Measurements from ENCODE around the gene CPT1B. TPM values are rescaled to one million over a fixed set of nuclear protein-coding genes. Genes with fewer than 3 reads are reported as not detected.
A peak's percentile ranks its signal among the peaks of the same experiment; 100 is the strongest.

Gene CPT1B
- polyA plus RNA-seq, result 72.4 and 75.1 TPM in 2 replicates
- 14.6 and 17.9 TPM in 2 replicates for polyA minus RNA-seq

DNA sequence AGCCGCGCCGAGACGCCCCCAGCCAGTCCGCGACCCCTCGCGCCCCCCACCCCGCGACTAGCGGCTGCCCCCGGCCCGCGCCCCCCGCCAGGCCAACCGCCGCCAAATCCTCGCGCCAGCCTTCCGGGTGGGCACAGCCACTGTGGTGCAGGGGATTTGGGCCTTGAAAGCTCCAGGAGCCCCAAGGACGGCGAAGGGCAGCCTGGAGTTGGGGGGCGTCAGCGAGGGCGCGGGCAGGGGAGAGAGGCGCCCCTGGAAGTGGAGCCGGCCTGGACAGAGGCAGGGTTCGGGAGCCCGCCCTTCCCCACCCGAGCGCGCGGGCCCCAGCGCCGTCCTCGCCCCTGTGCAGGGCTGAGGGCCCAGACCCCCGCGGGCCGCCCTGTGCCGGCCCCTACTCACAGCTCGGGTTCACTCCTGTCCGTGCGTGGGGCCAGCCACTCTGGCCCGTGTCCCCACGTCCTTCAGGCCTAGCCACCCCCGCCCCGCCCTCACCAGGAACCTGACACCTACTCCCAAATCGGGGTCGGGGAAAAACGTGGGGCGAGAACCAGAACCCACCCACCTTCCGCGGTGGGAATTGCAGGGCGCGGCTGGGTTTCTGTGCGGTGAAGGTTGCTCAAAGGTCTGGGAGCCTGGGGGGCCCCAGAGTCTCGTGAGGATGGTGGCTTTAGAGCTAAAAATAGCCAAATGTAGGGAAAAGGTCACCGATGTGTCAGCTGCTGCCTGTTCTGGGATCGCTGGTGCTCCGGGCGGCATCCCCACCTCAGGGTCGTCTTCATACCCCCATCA lies at the start of gene CPT1B:
TSS of gene CPT1B (minus strand) at position 441 of the 789 bp plus-strand sequence. CDS start 512 bp downstream, outside the sequence.
- Histone ChIP-seq H3K4me2 (ENCODE audit: low read length) (no peak within 1 kb of the TSS), H3K79me2 (replicated peaks; ENCODE audit: insufficient read depth, low read length) (peaks cover 9% of the 10 kb centered on the region), H3K9ac (ENCODE audit: low read length) (no peak within 1 kb of the TSS), H3K9me3 (ENCODE audit: low read length) (no peaks in the 10 kb centered on the region), H3K9me2 (ENCODE audit: insufficient read depth, low read length) (no peaks in the 10 kb centered on the region), H4K20me1 (ENCODE audit: insufficient read depth) (no peaks in the 10 kb centered on the region), H3K27ac (ENCODE audit: low read length) (no peak within 1 kb of the TSS), H2AFZ (ENCODE audit: low read depth, low read length) (no peak within 1 kb of the TSS), H3K36me3 (ENCODE audit: insufficient read depth, low read length) (no peaks in the 10 kb centered on the region), H3K27me3 (ENCODE audit: insufficient read depth, low read depth, low read length) (no peaks in the 10 kb centered on the region), H3F3A (ENCODE audit: insufficient read depth, low read length, poor library complexity, severe bottlenecking) (no peaks in the 10 kb centered on the region), H3K4me3 (ENCODE audit: low read length) (no peak within 1 kb of the TSS)
- TF ChIP-seq, protein P1, sequence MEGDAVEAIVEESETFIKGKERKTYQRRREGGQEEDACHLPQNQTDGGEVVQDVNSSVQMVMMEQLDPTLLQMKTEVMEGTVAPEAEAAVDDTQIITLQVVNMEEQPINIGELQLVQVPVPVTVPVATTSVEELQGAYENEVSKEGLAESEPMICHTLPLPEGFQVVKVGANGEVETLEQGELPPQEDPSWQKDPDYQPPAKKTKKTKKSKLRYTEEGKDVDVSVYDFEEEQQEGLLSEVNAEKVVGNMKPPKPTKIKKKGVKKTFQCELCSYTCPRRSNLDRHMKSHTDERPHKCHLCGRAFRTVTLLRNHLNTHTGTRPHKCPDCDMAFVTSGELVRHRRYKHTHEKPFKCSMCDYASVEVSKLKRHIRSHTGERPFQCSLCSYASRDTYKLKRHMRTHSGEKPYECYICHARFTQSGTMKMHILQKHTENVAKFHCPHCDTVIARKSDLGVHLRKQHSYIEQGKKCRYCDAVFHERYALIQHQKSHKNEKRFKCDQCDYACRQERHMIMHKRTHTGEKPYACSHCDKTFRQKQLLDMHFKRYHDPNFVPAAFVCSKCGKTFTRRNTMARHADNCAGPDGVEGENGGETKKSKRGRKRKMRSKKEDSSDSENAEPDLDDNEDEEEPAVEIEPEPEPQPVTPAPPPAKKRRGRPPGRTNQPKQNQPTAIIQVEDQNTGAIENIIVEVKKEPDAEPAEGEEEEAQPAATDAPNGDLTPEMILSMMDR (IDR thresholded peaks at IDR 0.05; ENCODE audit: poor library complexity, severe bottlenecking), result no peak
- TF ChIP-seq RAD21 (conservative IDR thresholded peaks at IDR 0.05) (no peak), REST (IDR thresholded peaks at IDR 0.05; ENCODE audit: borderline replicate concordance) (no peak), EP300 (conservative IDR thresholded peaks at IDR 0.05; ENCODE audit: poor library complexity, severe bottlenecking) (no peak), EZH2 (IDR thresholded peaks at IDR 0.05; ENCODE audit: borderline replicate concordance, insufficient read depth, low read length, poor library complexity, severe bottlenecking) (no peak), TAF1 (IDR thresholded peaks at IDR 0.05; ENCODE audit: low read depth) (no peak), POLR2AphosphoS5 (IDR thresholded peaks at IDR 0.05) (no peak), MXI1 (conservative IDR thresholded peaks at IDR 0.05; ENCODE audit: poor library complexity, severe bottlenecking) (no peak)

GRCh38 chr22:50626850-50627641 lies 48.8 kb upstream of the CPT1B start:
- Histone ChIP-seq H3K9me2 (ENCODE audit: insufficient read depth, low read length) (no peaks in the 10 kb centered on the region), H3K4me3 (ENCODE audit: low read length) (peak overlapping the region; percentile 77), H3K9ac (ENCODE audit: low read length) (peak overlapping the region; percentile 61), H3K27ac (ENCODE audit: low read length) (no peak overlapping the region), H2AFZ (ENCODE audit: low read depth, low read length) (no peak overlapping the region), H3K9me3 (ENCODE audit: low read length) (no peaks in the 10 kb centered on the region), H3K27me3 (ENCODE audit: insufficient read depth, low read depth, low read length) (no peaks in the 10 kb centered on the region), H3F3A (ENCODE audit: insufficient read depth, low read length, poor library complexity, severe bottlenecking) (no peaks in the 10 kb centered on the region), H3K36me3 (ENCODE audit: insufficient read depth, low read length) (no peaks in the 10 kb centered on the region), H4K20me1 (ENCODE audit: insufficient read depth) (no peaks in the 10 kb centered on the region), H3K79me2 (replicated peaks; ENCODE audit: insufficient read depth, low read length) (no peaks in the 10 kb centered on the region), H3K4me2 (ENCODE audit: low read length) (peak overlapping the region; percentile 55)
- TF ChIP-seq, protein P1 (IDR thresholded peaks at IDR 0.05; ENCODE audit: poor library complexity, severe bottlenecking), result no peak
- TF ChIP-seq EP300 (conservative IDR thresholded peaks at IDR 0.05; ENCODE audit: poor library complexity, severe bottlenecking) (no peak), SMC3 (conservative IDR thresholded peaks at IDR 0.05; ENCODE audit: poor library complexity) (no peak), POLR2AphosphoS5 (IDR thresholded peaks at IDR 0.05) (no peak), EZH2 (IDR thresholded peaks at IDR 0.05; ENCODE audit: borderline replicate concordance, insufficient read depth, low read length, poor library complexity, severe bottlenecking) (no peak), MXI1 (conservative IDR thresholded peaks at IDR 0.05; ENCODE audit: poor library complexity, severe bottlenecking) (no peak), TAF1 (IDR thresholded peaks at IDR 0.05; ENCODE audit: low read depth) (no peak), RAD21 (conservative IDR thresholded peaks at IDR 0.05) (no peak), REST (IDR thresholded peaks at IDR 0.05; ENCODE audit: borderline replicate concordance) (no peak)

Data from neural cell (in vitro differentiated cells).